GM23338 (cell line): ENCODE results near the gene SENP3. TPM values are rescaled to one million over a fixed set of nuclear protein-coding genes. Genes with fewer than 3 reads are reported as not detected.
A peak's percentile ranks its signal among the peaks of the same experiment; 100 is the strongest.

Experiments used
- ATAC-seq: fragments of 200-7000 bp; cut with Tn5 transposase; 3 replicates; pipeline ENCODE4 v1.9.1; 2020
- DNase-seq: peaks from one replicate; pipeline ENCODE4 v3.0.0-alpha.2; 2015; ENCODE audit warnings: low spot score
- H2AFZ ChIP-seq: fragments of 200-600 bp; sonication (generic); 2 replicates; pipeline ENCODE4 v1.8.0; 2016; ENCODE audit warnings: antibody characterized with exemption, mild to moderate bottlenecking, moderate library complexity
- H3F3A ChIP-seq: fragments of 200-600 bp; sonication (generic); replicated peaks from 2 replicates; pipeline ENCODE4 v1.8.0; 2017; ENCODE audit warnings: antibody characterized with exemption, mixed run types, low read depth
- H3K27ac ChIP-seq: fragments of 200-600 bp; sonication (generic); 2 replicates; pipeline ENCODE4 v1.6.1; 2016; ENCODE audit warnings: low read depth
- H3K27me3 ChIP-seq: fragments of 200-600 bp; sonication (generic); 2 replicates; pipeline ENCODE4 v1.8.0; 2016; ENCODE audit warnings: mild to moderate bottlenecking, mixed run types, moderate library complexity; ENCODE audit not compliant: insufficient read depth
- H3K36me3 ChIP-seq: fragments of 200-600 bp; sonication (generic); 2 replicates; pipeline ENCODE4 v1.8.0; 2016; ENCODE audit warnings: mild to moderate bottlenecking; ENCODE audit not compliant: insufficient read depth
- H3K4me1 ChIP-seq: fragments of 200-600 bp; sonication (generic); 2 replicates; pipeline ENCODE4 v1.8.0; 2016; ENCODE audit warnings: mild to moderate bottlenecking, moderate library complexity; ENCODE audit not compliant: insufficient read depth
- H3K4me2 ChIP-seq: fragments of 200-600 bp; sonication (generic); 2 replicates; pipeline ENCODE4 v1.7.1; 2017; ENCODE audit warnings: mixed run types
- H3K4me3 ChIP-seq: fragments of 200-600 bp; sonication (generic); 2 replicates; pipeline ENCODE4 v1.6.1; 2016; ENCODE audit warnings: mixed run types
- H3K79me2 ChIP-seq: fragments of 200-600 bp; sonication (generic); replicated peaks from 2 replicates; pipeline ENCODE4 v1.8.0; 2017; ENCODE audit warnings: mild to moderate bottlenecking; ENCODE audit not compliant: insufficient read depth
- H3K9me2 ChIP-seq: fragments of 200-600 bp; sonication (generic); 2 replicates; pipeline ENCODE4 v1.8.0; 2017; ENCODE audit not compliant: insufficient read depth
- H4K20me1 ChIP-seq: fragments of 200-600 bp; sonication (generic); replicated peaks from 2 replicates; pipeline ENCODE4 v1.8.0; 2017; ENCODE audit warnings: mild to moderate bottlenecking; ENCODE audit not compliant: insufficient read depth
- H3K27ac Mint-ChIP-seq: 2 replicates; pipeline ENCODE4 v1.8.0; 2020; ENCODE audit warnings: inconsistent platforms, mild to moderate bottlenecking, moderate library complexity, mixed read lengths
- H3K27me3 Mint-ChIP-seq: 3 replicates; pipeline ENCODE4 v1.8.0; 2022; ENCODE audit warnings: low read depth, mild to moderate bottlenecking, moderate library complexity, mixed read lengths, inconsistent platforms; ENCODE audit not compliant: insufficient read depth, poor library complexity
- H3K36me3 Mint-ChIP-seq: 3 replicates; pipeline ENCODE4 v1.8.0; 2021; ENCODE audit warnings: low read depth, mild to moderate bottlenecking, inconsistent platforms, moderate library complexity, mixed read lengths
- H3K4me1 Mint-ChIP-seq: 3 replicates; pipeline ENCODE4 v1.8.0; 2020; ENCODE audit warnings: mild to moderate bottlenecking, inconsistent platforms, mixed read lengths
- H3K4me3 Mint-ChIP-seq: 3 replicates; pipeline ENCODE4 v1.8.0; 2021; ENCODE audit warnings: moderate library complexity, mild to moderate bottlenecking, inconsistent platforms, mixed read lengths
- H3K9me3 Mint-ChIP-seq: 3 replicates; pipeline ENCODE4 v1.8.0; 2020; ENCODE audit warnings: moderate library complexity, mild to moderate bottlenecking, inconsistent platforms, mixed read lengths
- CREB1 ChIP-seq: fragments of 250-450 bp; sonication (Bioruptor Pico); IDR thresholded peaks from 2 replicates; pipeline ENCODE4 v1.5.0; 2020; ENCODE audit warnings: low read depth, mild to moderate bottlenecking, moderate library complexity
- ETS1 ChIP-seq: IDR thresholded peaks from 2 replicates; pipeline ENCODE4 v1.6.1; 2016; ENCODE audit warnings: antibody characterized with exemption
- EZH2 ChIP-seq: fragments of 200-600 bp; sonication (generic); IDR thresholded peaks from one replicate; pipeline ENCODE4 v1.8.0; 2017; ENCODE audit warnings: antibody characterized with exemption, mild to moderate bottlenecking, low read depth; ENCODE audit not compliant: unreplicated experiment
- EZH2phosphoT487 ChIP-seq: fragments of 200-600 bp; sonication (generic); IDR thresholded peaks from one replicate; pipeline ENCODE4 v1.8.1; 2018; ENCODE audit warnings: antibody characterized with exemption; ENCODE audit not compliant: unreplicated experiment
- JUNB ChIP-seq: IDR thresholded peaks from one replicate; pipeline ENCODE4 v1.6.1; 2016; ENCODE audit warnings: antibody characterized with exemption; ENCODE audit not compliant: unreplicated experiment
- NANOG ChIP-seq: IDR thresholded peaks from 2 replicates; pipeline ENCODE4 v1.6.1; 2016; ENCODE audit warnings: antibody characterized with exemption, borderline replicate concordance
- POLR2AphosphoS5 ChIP-seq: IDR thresholded peaks from 2 replicates; pipeline ENCODE4 v1.6.1; 2016; ENCODE audit warnings: antibody characterized with exemption, low read depth
- REST ChIP-seq: IDR thresholded peaks from one replicate; pipeline ENCODE4 v1.6.1; 2018; ENCODE audit warnings: antibody characterized with exemption; ENCODE audit not compliant: unreplicated experiment
- ZNF114 ChIP-seq: fragments of 250-450 bp; sonication (Bioruptor Pico); IDR thresholded peaks from 2 replicates; pipeline ENCODE4 v1.5.0; 2020; ENCODE audit warnings: mild to moderate bottlenecking, moderate library complexity
- ZNF331 ChIP-seq: fragments of 250-450 bp; sonication (Bioruptor Pico); IDR thresholded peaks from 2 replicates; pipeline ENCODE4 v1.5.0; 2020; ENCODE audit warnings: low read depth, mild to moderate bottlenecking, moderate library complexity
- polyA plus RNA-seq: library from polyadenylated mRNA; unstranded; fragments of >200 nt; fragmentation: Nextera tagmentation; extraction: Ambion mirVana; gene quantifications from 2 replicates; pipeline ENCODE4 v1.2.1, GENCODE V29; 2016
- total RNA-seq: library from RNA; depleted of rRNA; stranded (reverse); fragments of >200 nt; shearing (Covaris generic); gene quantifications from 2 replicates; pipeline ENCODE4 v1.2.3, GENCODE V29; 2014

SENP3 gene
- total and polyA plus RNA-seq, 2 experiments from 2014 or later, result 6.5 to 138 TPM

DNA sequence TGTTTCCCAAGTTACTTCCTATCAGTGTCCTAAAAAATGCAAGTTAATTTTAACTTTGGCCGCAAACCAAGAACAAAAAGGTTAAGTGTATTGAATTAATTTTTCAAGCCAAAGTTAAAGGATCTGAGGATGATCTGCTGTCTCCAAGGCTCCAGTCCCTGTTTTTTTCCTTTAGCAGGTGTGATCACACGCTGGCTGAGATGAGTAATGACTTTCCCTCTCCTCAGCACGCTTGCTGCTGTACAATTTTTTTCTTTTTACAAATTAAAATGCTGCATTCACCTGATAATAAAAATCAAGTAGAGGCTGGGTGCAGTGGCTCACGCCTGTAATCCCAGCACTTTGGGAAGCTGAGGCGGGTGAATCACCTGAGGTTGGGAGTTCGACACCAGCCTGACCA is 16.8 kb upstream of the SENP3 start:
- peaks cover 13% of the 10 kb centered on the region for H3K27me3 Mint-ChIP-seq
- no peaks in the 10 kb centered on the region for H4K20me1 ChIP-seq
- DNase-seq (no peak), ATAC-seq (no peak)
- peaks cover 6% of the 10 kb centered on the region; the same call in 1 of the 3 replicates for H3K4me1 Mint-ChIP-seq
- H3K4me3 ChIP-seq, result no peak overlapping the region
- H3K27ac ChIP-seq, result no peak overlapping the region
- H3K4me3 Mint-ChIP-seq, result no peak overlapping the region
- no peak overlapping the region for H3K4me2 ChIP-seq
- H3K36me3 Mint-ChIP-seq, result no peaks in the 10 kb centered on the region
- H3K4me1 ChIP-seq, result peaks cover 5% of the 10 kb centered on the region; the same call in 1 of the 2 replicates
- no peak overlapping the region for H3K27ac Mint-ChIP-seq
- H3K27me3 ChIP-seq, result peaks cover 13% of the 10 kb centered on the region
- peaks cover 11% of the 10 kb centered on the region for H3F3A ChIP-seq
- H3K9me2 ChIP-seq, result no peaks in the 10 kb centered on the region
- no peak overlapping the region for H2AFZ ChIP-seq
- H3K9me3 Mint-ChIP-seq, result no peaks in the 10 kb centered on the region
- H3K79me2 ChIP-seq, result no peaks in the 10 kb centered on the region
- TF ChIP-seq ZNF331 (CRISPR knock-in tag) (no peak), REST (no peak)
- no peaks in the 10 kb centered on the region for H3K36me3 ChIP-seq

GRCh38 chr17:7548585-7549400 is 12.9 kb upstream of the SENP3 start, which contains the start of gene TNFSF12:
TSS of gene TNFSF12 (plus strand) at chr17:7549058. CDS start at chr17:7549154, 96 bp downstream.
- peak within 1 kb of the TSS; percentile 80 for H3K4me3 Mint-ChIP-seq
- H3K36me3 Mint-ChIP-seq, result no peaks in the 10 kb centered on the region
- H3K4me1 ChIP-seq, result peaks cover 5% of the 10 kb centered on the region; the same call in 1 of the 2 replicates
- TF ChIP-seq NANOG (no peak), ZNF114 (CRISPR knock-in tag) (no peak), EZH2 (no peak), ETS1 (no peak), JUNB (no peak), POLR2AphosphoS5 (peak; percentile 70), EZH2phosphoT487 (no peak), CREB1 (CRISPR knock-in tag) (no peak)
- H3K27me3 ChIP-seq, result peaks cover 13% of the 10 kb centered on the region
- peak within 1 kb of the TSS; percentile 90 for H3K4me2 ChIP-seq
- peaks cover 6% of the 10 kb centered on the region; the same call in 1 of the 3 replicates for H3K4me1 Mint-ChIP-seq
- H3K4me3 ChIP-seq, result peak within 1 kb of the TSS; percentile 84
- ATAC-seq (peak; percentile 87), DNase-seq (peak; percentile 68)
- H3K79me2 ChIP-seq, result no peaks in the 10 kb centered on the region
- no peaks in the 10 kb centered on the region for H4K20me1 ChIP-seq
- peak within 1 kb of the TSS; percentile 99 for H2AFZ ChIP-seq
- H3K27ac ChIP-seq, result no peak within 1 kb of the TSS
- H3K9me3 Mint-ChIP-seq, result no peaks in the 10 kb centered on the region
- H3K36me3 ChIP-seq, result no peaks in the 10 kb centered on the region
- peaks cover 14% of the 10 kb centered on the region for H3F3A ChIP-seq
- H3K27ac Mint-ChIP-seq, result no peak within 1 kb of the TSS
- H3K27me3 Mint-ChIP-seq, result peaks cover 8% of the 10 kb centered on the region
- no peaks in the 10 kb centered on the region for H3K9me2 ChIP-seq
